PC-9 (cell line): ENCODE measurements around the gene EEF2K. TPM values are rescaled to one million over a fixed set of nuclear protein-coding genes. Genes with fewer than 3 reads are reported as not detected.

Experiments used
- BruUV-seq: library from RNA; stranded (reverse); fragments of 400-500 nt; replicated peaks from 2 replicates; lab custom pipeline; 2021; lab: Mats Ljungman, UMichigan
- CTCF ChIA-PET: fragments of 300-600 bp; sonication (Branson Sonifier 250); formaldehyde crosslinking; loops from one replicate; lab custom pipeline; 2022; ENCODE audit warnings: antibody characterized with exemption; lab: Charles Lee
- POLR2A ChIA-PET: fragments of 300-600 bp; sonication (Branson Sonifier 250); formaldehyde crosslinking; loops from one replicate; lab custom pipeline; 2022; ENCODE audit warnings: antibody characterized with exemption; ENCODE audit not compliant: unreplicated experiment; lab: Charles Lee
- DNase-seq, 2 experiments: peaks; one replicate each; pipeline versions ENCODE4 v3.0.0 to v3.0.0-alpha.2; 2015 to 2022; ENCODE audit warnings: mixed read lengths in 1 of 2
- H2AFZ ChIP-seq: fragments of 200-600 bp; sonication (generic); 2 replicates; pipeline ENCODE4 v1.8.1; 2017; ENCODE audit warnings: antibody characterized with exemption
- H3F3A ChIP-seq: fragments of 200-600 bp; sonication (generic); 2 replicates; pipeline ENCODE4 v1.8.1; 2017; ENCODE audit warnings: antibody characterized with exemption, mild to moderate bottlenecking, low read depth; ENCODE audit not compliant: insufficient read depth
- H3K27ac ChIP-seq: fragments of 200-600 bp; sonication (generic); 2 replicates; pipeline ENCODE4 v1.6.1; 2016; ENCODE audit warnings: mixed run types
- H3K27me3 ChIP-seq: fragments of 200-600 bp; sonication (generic); 2 replicates; pipeline ENCODE4 v1.6.1; 2016; ENCODE audit warnings: low read depth, mixed run types; ENCODE audit not compliant: insufficient read depth
- H3K36me3 ChIP-seq: fragments of 200-600 bp; sonication (generic); 2 replicates; pipeline ENCODE4 v1.6.1; 2016; ENCODE audit warnings: low read depth, mixed run types
- H3K4me1 ChIP-seq: fragments of 200-600 bp; sonication (generic); replicated peaks from 2 replicates; pipeline ENCODE4 v1.6.1; 2016; ENCODE audit warnings: mixed run types; ENCODE audit not compliant: insufficient read depth
- H3K4me2 ChIP-seq: fragments of 200-600 bp; sonication (generic); 2 replicates; pipeline ENCODE4 v1.6.1; 2017; ENCODE audit warnings: mixed run types
- H3K4me3 ChIP-seq: fragments of 200-600 bp; sonication (generic); 2 replicates; pipeline ENCODE4 v1.6.1; 2016; ENCODE audit warnings: mixed run types
- H3K79me2 ChIP-seq: fragments of 200-600 bp; sonication (generic); 2 replicates; pipeline ENCODE4 v1.6.1; 2017; ENCODE audit warnings: low read depth, mixed run types
- H3K9me2 ChIP-seq: fragments of 200-600 bp; sonication (generic); 2 replicates; pipeline ENCODE4 v1.8.1; 2017; ENCODE audit warnings: mild to moderate bottlenecking; ENCODE audit not compliant: insufficient read depth
- H3K9me3 ChIP-seq: fragments of 200-600 bp; sonication (generic); 2 replicates; pipeline ENCODE4 v1.8.1; 2016; ENCODE audit warnings: low read depth; ENCODE audit not compliant: insufficient read depth
- H4K20me1 ChIP-seq: fragments of 200-600 bp; sonication (generic); 2 replicates; pipeline ENCODE4 v1.8.1; 2017; ENCODE audit not compliant: insufficient read depth
- EZH2 ChIP-seq: fragments of 200-600 bp; sonication (generic); IDR thresholded peaks from 2 replicates; pipeline ENCODE4 v1.8.0; 2017; ENCODE audit warnings: antibody characterized with exemption, low read depth
- intact Hi-C: fragments of 100-400 bp; cut with micrococcal nuclease; formaldehyde crosslinking; loops from one replicate; pipeline ENCODE4 v1.10.0; 2022; ENCODE audit not compliant: unreplicated experiment
- total RNA-seq: library from RNA; stranded (reverse); gene quantifications from 2 replicates; pipeline ENCODE4 v1.2.3, GENCODE V29; 2021
- TF ChIP-seq, protein P1 (sequence below): fragments of 200-600 bp; sonication (generic); conservative IDR thresholded peaks from 2 replicates; pipeline ENCODE4 v1.6.1; 2017; ENCODE audit warnings: mixed run types, antibody characterized with exemption, mild to moderate bottlenecking, moderate library complexity

The EEF2K gene
- total RNA-seq, 1 experiment from 2014 or later: 29.8 TPM

DNA sequence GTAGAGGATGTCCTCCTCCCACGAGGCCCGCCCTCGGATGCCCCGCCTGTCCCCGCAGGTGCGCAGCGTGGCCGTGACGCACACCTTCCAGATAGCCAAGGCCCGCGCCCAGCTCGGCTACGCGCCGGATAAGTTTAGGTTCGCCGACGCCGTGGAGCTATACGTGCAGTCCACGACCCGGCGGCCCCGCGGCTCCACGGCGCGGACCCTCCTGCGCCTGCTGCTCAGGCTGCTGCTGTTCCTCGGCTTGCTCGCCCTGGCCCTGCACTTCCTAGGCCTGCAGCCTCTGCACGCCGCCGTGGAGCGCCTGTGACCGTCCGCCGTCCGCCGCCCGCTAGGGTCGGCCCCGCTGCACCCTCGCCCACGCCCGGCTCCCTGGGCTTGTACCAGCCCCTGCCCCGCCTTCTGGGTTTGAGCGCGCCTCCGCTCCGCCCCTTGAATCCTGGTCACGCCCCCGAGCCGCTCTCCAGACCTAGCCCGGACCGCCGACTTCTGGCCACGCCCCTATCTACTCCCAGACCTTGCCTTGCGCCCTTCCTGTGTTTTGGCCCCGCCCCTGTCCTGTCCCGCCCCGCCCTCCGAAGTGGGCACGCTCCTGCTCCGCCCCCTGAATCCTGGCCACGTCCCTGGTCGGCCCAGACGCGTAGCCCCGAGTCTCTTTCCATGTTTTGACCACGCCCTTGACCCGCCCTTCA, 15.8 kb upstream of the EEF2K start:
- POLR2A ChIA-PET: interaction anchor here (0.5 kb wide), 2 partner anchors 18 to 207 kb away, joined by 3 to 18 read pairs; no protein-coding TSS in a partner anchor
- Histone ChIP-seq H3K36me3 (no peaks in the 10 kb centered on the region), H3F3A (peaks cover 14% of the 10 kb centered on the region; the same call in 1 of the 2 replicates), H3K27me3 (no peaks in the 10 kb centered on the region), H3K9me2 (no peaks in the 10 kb centered on the region), H2AFZ (peak overlapping the region; percentile 98), H3K79me2 (no peaks in the 10 kb centered on the region), H3K9me3 (no peaks in the 10 kb centered on the region), H3K27ac (no peak overlapping the region), H3K4me2 (peak overlapping the region; percentile 93), H3K4me1 (peaks cover 19% of the 10 kb centered on the region), H3K4me3 (peak overlapping the region; percentile 93), H4K20me1 (no peaks in the 10 kb centered on the region)
- CTCF ChIA-PET: interaction anchor here (0.9 kb wide), 1 partner anchor 29 kb away, joined by 4 read pairs; no protein-coding TSS in a partner anchor
- no peak for DNase-seq
- intact Hi-C loops: loop anchor here (1.0 to 10.0 kb wide), 6 partner anchors 16 to 1031 kb away; partner anchors contain the start of genes CDR2, EEF2K, LDAF1 and POLR3E
- TF ChIP-seq, protein P1, sequence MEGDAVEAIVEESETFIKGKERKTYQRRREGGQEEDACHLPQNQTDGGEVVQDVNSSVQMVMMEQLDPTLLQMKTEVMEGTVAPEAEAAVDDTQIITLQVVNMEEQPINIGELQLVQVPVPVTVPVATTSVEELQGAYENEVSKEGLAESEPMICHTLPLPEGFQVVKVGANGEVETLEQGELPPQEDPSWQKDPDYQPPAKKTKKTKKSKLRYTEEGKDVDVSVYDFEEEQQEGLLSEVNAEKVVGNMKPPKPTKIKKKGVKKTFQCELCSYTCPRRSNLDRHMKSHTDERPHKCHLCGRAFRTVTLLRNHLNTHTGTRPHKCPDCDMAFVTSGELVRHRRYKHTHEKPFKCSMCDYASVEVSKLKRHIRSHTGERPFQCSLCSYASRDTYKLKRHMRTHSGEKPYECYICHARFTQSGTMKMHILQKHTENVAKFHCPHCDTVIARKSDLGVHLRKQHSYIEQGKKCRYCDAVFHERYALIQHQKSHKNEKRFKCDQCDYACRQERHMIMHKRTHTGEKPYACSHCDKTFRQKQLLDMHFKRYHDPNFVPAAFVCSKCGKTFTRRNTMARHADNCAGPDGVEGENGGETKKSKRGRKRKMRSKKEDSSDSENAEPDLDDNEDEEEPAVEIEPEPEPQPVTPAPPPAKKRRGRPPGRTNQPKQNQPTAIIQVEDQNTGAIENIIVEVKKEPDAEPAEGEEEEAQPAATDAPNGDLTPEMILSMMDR: no peak
- no peak for TF ChIP-seq EZH2
- BruUV-seq: no TSS peak

DNA sequence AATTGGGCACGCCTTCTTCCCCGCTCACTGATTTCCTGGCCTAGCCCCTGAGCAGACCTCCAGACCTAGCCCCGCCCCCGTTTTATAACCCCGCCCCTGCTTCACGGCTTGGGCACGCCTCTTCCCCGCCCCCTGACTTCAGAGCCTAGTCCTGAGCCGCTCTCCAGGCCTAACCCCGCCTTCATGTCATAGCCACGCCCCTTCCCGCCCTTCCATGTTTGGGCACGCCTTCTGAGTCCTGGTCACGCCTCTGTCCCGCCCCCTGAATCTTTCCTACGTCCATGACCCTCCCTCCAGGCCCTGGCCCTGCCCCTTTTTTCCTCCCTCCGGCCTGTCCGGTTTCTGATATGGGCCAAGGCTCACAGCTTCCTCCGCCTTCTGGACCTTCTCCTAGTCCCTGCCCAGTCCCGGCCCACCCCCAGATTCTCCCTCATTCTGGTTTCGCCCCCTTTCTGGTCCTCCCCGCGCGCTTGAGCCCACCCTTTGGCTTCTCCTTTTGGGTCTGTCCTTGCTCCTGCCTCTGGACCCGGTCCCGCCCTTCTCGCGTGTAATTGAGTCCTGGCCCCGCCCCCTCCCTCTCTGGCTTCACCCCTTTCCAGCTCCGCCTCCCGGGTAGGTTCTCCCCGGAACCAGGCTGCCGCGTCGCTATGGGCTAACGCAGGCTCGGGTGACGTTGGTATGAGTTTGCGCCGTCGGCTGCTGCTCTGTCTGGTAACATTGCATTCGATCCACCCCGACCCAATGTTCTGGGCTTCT, 15.1 kb upstream of the EEF2K start:
- no TSS peak for BruUV-seq

More for the DNA sequence above, 15.1 kb upstream of the EEF2K start:
- Histone ChIP-seq H3K79me2 (no peaks in the 10 kb centered on the region), H2AFZ (peak overlapping the region; percentile 90), H3K4me3 (peak overlapping the region; percentile 77), H3K9me3 (no peaks in the 10 kb centered on the region), H3K4me2 (peak overlapping the region; percentile 89), H3K27ac (peak overlapping the region; percentile 59), H4K20me1 (no peaks in the 10 kb centered on the region), H3K36me3 (no peaks in the 10 kb centered on the region), H3F3A (peaks cover 14% of the 10 kb centered on the region; the same call in 1 of the 2 replicates), H3K9me2 (no peaks in the 10 kb centered on the region), H3K27me3 (no peaks in the 10 kb centered on the region), H3K4me1 (peaks cover 19% of the 10 kb centered on the region)
- TF ChIP-seq EZH2: no peak
- TF ChIP-seq, protein P1: no peak
- ChIA-PET POLR2A (interaction anchor here (0.5 to 0.7 kb wide), 4 partner anchors 9 to 233 kb away, joined by 4 to 18 read pairs (median 4); no protein-coding TSS in a partner anchor), CTCF (interaction anchor here (0.8 kb wide), 1 partner anchor 16 kb away, joined by 3 read pairs; the partner anchor contains the start of gene EEF2K)
- intact Hi-C loops: loop anchor here (1.0 to 10.0 kb wide), 6 partner anchors 15 to 1032 kb away; partner anchors contain the start of genes CDR2, EEF2K, LDAF1 and POLR3E
- peak; percentile 94 to 100 for DNase-seq
